ENCODE data around the gene BIN1.

DNA sequence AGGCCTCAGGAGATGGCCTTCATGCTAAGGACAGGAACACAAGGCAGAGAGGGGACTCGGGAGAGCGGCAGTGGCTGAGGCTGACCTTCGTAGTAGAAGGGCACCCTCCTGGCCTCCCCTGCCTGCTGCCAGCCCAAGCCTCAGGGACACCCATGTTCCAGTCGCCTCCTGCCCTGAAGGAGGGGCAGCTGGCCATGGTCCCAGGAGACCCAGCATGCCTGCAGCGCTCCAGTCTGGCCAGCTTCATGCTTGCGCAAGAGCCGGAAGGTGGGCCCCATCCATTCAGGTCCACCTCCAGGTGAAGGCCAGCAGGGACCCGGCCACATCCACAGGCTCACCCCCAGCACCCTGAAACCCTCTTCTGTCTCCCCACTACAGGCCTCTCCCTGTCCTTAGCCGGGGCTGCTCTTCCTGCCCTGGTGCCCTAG, 35.0 kb downstream of the BIN1 start:
- TF ChIP-seq POLR2A (IDR thresholded peaks at IDR 0.05), result no peak
- TF ChIP-seq, protein P1, sequence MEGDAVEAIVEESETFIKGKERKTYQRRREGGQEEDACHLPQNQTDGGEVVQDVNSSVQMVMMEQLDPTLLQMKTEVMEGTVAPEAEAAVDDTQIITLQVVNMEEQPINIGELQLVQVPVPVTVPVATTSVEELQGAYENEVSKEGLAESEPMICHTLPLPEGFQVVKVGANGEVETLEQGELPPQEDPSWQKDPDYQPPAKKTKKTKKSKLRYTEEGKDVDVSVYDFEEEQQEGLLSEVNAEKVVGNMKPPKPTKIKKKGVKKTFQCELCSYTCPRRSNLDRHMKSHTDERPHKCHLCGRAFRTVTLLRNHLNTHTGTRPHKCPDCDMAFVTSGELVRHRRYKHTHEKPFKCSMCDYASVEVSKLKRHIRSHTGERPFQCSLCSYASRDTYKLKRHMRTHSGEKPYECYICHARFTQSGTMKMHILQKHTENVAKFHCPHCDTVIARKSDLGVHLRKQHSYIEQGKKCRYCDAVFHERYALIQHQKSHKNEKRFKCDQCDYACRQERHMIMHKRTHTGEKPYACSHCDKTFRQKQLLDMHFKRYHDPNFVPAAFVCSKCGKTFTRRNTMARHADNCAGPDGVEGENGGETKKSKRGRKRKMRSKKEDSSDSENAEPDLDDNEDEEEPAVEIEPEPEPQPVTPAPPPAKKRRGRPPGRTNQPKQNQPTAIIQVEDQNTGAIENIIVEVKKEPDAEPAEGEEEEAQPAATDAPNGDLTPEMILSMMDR (IDR thresholded peaks at IDR 0.05 in 4 of 5, conservative IDR thresholded peaks at IDR 0.05 in 1 of 5), result peak in 1 of 5 experiments; percentile 11

Data from gastrocnemius medialis (tissue), 4 donors.